Urothelium cell line (cell line): ENCODE results near the gene LOXL3.

Experiments used
- DNase-seq: peaks from one replicate; pipeline ENCODE4 v3.0.0; 2011; ENCODE audit warnings: low spot score, mixed read lengths
- FAIRE-seq: peaks from 2 replicates; lab custom pipeline; 2011; peaks lifted over from hg19 to GRCh38; lab: Jason Lieb, UNC

The LOXL3 gene

DNA sequence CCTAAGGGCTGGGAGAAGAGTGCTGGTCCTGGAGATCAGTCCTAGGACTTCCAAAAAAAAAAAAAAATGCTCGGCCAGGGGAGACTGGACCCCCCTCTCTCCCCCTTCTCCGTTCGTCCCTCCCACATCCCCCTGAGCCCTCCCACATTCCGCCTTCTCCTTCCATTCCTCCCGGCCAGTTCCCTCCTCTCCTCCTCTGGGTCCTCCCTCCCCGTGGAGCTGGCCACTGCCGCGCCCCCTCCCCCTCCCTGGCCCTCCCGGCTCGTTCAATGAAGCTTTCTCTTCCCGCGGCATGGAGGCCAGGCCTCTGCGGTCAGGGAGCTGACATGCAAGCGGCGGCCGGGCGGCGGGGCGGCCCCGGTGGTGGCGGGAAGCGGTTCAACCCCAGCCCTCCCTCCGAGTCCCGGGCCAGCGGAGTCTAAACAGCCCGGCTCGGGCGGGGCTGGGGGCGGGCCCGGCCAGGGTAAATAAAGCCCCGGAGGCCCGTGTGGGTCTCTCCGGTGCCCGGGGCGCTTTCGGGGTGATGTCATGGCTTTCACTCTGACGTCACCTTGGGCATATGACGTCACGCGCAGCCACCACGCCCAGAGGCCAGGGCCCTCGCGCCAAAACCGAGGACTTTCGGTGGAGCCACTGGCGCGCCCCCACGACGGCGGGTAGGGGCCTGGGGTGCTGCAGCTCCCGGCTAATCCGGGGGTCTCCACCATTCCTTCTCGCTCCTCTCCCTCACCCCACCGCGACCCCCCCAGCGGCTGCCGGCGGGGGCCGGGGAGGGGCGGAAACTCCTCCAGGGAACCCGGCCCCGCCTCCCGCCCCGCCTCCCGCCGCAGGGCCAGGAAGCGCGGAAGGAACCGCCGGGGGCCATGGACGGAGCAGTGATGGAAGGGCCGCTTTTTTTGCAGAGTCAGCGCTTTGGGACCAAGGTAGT is at the start of gene LOXL3, which contains the start of gene DOK1:
LOXL3 (minus strand) TSS at position 51 of the 928 bp plus-strand sequence. CDS start 1,308 bp downstream, outside the sequence.
DOK1 (plus strand) TSS at position 829 of the 928 bp plus-strand sequence; CDS start at position 864, 35 bp downstream.
- DNase-seq (peak; percentile 94), FAIRE-seq (peak; percentile 96)

DNA sequence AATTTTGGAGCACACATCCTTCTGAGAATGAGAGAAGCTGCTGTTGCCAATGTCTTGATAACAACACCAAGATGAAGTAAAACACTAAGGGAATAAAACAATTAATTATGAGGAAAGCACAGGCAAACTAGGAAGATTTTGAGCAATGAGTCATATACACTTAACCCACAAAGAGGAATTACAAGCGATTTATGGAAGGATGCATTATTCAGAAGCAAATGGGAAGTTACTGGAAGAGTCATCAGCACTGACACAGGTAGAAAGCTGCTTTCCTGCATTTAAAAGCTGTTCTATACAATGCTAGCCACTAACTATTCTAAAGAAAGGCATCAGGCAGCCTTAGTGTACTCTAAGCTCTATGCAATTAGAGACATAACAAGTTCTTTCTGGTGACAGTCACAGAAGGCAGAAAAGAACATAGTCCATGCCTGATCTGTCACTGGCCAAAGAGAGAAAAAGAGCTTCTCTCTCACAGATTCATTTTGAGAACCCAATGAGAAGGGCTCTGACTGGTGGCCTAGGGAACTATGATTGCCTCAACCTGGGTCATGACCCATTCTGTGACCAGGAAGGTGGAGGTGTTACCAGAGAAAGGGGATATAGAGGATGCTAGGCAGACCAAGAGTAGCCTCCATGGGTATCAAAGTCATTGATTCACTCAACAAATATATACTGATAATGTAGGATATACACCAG is 49.0 kb upstream of the LOXL3 start:
- DNase-seq, result peak; percentile 33

DNA sequence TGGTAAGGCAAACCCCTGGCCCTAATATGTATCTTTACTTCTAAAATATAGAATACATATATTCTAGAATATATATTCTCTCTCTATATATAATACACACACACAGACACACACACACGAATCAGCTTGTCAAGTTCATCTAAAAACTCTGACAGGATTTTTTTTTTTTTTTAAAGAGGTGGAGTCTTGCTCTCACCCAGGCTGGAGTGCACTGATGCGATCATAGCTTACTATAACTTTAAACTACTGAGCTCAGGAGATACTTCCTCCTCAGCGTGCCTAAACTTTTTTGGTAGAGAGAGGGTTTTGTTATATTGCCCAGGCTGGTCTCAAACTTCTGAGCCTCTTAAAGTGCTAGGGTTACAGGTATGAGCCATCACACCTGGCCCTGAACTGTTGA is 45.9 kb upstream of the LOXL3 start:
- peak; percentile 44 for FAIRE-seq

More for the DNA sequence above, 49.0 kb upstream of the LOXL3 start:
- no peak for FAIRE-seq

DNA sequence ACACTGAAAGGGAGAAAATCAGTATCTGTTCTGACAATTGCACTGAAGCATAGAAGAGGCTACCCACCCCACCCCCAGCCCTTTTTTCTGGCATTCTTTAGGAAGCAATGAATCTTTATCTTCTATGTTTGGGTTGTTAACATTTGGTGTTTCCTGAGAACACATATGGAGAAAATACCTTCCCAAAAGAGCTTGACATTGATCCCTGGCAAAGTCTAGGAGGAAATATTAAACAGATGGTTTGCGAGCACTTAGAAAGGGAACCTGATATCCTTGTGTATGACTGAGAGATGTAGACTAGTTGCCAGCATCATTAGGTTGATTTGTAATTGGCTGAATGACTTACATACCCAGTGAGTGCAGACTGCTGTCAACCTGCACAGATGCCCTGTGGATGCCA is 43.7 kb upstream of the LOXL3 start:
- FAIRE-seq (no peak), DNase-seq (no peak)

More for the DNA sequence above, 45.9 kb upstream of the LOXL3 start:
- DNase-seq, result no peak

DNA sequence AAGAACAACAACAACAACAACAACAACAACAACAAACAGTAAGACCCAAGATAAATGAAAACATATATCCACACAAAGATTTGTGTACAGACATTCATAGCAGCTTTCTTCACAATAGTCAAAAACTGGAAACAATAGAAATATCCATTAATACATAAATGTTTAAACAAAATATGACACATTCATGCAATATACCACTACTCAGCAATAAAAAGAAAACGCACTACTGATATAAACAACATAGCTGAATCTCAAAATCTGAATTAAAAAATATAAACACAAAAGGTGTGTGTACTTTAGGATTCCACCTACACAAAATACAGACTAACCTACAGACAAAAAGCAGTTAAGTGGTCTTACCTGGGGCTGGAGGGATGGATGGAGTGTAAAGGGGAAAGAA is 42.8 kb upstream of the LOXL3 start:
- DNase-seq (no peak), FAIRE-seq (no peak)

GRCh38 chr2:74593826-74594772 is 40.4 kb upstream of the LOXL3 start:
- DNase-seq (no peak), FAIRE-seq (no peak)

DNA sequence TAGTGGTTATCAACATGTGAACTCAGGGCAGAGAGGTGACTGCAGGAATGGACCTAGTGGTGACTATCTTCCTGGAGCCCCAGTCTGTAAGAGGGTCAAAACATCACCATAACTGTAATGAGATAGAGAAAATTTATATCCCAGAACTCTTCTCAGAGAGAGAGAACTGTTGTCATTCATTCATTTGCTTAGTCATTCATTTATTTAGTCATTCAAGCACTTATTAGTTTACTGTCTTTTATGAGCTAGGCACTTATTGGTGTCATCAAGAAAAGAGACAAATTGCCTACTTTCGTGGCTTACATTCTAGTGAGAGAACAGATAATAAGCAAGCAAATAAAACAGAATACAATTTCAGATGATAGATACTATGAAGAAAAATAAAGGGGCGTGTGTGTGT is 34.9 kb upstream of the LOXL3 start:
- FAIRE-seq (no peak), DNase-seq (no peak)

DNA sequence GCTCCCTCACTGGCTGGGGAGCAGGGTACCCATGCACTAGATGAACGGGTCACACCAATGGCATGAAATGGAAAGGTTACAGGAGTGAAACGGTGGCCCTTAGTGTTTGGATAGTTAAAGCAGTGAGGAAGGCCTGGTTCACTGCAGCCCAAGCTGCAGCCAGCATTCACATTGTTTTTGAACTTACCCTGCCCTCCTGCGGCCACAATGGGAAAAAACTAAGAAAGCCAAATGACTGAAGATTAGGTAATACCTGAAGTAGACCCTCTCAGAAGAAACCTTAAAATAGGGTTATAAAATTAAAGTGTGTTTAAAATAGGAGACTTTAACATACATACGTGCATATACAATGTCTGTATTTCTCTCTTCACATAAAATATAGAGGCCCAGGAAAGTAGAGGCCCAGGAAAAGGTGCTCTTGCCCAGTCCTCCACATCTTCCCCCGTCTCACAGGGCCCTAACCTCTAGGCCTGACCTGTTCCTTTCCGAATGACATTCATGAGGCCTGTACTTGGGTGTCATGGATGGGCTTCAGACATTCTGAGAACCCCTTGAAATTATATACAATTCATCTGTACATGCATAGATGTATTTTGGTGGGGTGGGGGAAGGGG is 34.0 kb upstream of the LOXL3 start:
- DNase-seq (peak; percentile 82), FAIRE-seq (no peak)

DNA sequence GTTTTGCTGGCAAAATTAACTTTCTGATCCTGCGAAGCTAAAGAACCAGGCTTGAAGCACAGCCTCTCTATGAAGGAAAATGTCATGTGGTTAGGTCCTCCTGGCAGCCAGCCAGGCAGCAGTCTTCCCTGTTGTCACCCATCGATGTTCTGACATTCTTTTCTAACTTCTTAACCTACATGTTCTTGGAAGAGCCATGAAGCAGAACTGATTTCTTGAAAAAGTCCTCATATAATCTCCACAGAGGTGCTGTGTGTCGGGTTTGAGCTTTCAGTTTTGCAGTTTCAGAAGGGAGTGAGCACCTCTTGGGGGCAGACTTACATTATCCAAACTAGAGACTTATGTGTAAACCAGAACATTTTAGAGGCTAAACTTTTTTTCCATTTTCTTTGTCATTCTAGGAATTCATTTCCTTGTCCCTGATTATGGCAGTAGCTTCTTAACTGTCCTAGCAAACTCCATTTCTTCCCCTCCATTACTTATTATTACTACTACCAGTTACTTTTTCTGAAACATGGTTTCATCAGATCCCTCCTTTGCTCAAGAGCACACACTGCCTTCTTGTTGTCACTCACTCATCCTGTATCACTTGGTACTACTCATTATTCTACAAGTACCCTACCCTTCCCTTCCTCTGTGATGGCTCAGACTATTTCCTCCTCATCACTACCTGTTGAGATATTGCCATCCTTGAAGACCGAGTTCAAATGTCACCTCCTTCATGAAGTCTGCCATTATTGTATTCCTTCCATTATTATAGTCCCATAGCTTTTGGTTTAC is 31.9 kb upstream of the LOXL3 start:
- FAIRE-seq, result no peak
- DNase-seq, result no peak

- DNase-seq, result no peak
- no peak for FAIRE-seq
These were observed 30.4 kb upstream of the LOXL3 start for GRCh38 chr2:74584088-74584645.

GRCh38 chr2:74583504-74583903 is 29.8 kb upstream of the LOXL3 start:
- FAIRE-seq (no peak), DNase-seq (peak; percentile 80)

DNA sequence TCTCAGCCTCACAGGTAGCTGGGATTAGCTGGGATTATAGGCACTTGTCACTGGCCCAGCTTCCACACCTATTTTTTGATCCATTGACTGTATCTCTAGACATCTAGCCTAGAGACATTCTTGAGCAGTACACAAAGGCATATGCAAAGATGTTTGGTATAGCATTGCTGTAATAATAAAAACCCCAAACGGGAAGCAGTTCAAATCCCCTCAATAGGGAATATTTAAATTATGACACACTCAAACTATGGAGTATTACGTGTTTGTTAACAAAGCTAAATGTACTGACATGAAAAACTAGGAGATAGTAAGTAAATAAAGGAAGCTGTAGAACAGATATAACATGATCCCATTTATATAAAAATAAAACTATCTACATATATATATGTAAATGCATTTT is 28.4 kb upstream of the LOXL3 start:
- DNase-seq, result no peak
- FAIRE-seq, result no peak

DNA sequence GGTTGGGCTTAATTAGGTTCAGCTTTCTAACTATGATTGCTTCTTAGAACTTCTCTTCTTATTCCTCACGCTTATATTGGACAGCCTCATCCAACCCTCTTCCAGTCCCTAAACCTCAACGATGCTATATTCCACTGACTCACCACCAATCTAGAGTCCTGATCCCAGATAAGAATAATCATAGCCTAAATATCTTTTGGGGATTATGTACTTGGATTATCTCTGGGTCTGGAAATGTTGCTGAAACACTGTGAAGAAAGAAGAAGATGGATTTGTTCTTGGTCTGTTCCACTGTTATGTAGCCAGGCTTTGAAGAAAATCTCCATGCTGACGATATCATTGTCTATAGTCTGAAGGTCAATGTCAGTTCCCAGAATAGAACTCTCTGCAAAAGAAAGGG is 27.7 kb upstream of the LOXL3 start:
- no peak for FAIRE-seq
- DNase-seq, result no peak

- no peak for FAIRE-seq
These were observed 24.7 kb upstream of the LOXL3 start for GRCh38 chr2:74578408-74578807.

DNA sequence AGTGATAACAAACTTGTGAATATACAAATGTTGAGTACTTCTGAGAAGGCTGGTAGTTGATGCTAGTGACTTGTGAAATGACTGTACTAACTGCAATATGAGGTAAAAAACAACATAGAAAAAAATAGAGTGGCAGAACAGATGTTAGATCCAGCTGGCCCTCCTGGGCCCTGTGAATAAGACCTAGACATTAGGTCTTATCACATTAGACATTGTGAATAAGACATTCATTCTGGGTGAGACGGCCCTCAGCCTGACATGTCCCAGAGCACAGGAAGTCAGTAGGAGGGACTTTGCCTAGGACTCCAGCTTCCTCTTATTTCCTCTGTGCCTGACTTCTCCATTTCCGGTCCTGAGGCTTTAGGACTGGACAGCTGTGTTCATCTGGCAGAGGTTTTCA is 23.7 kb upstream of the LOXL3 start:
- FAIRE-seq (no peak), DNase-seq (no peak)

More at GRCh38 chr2:74578408-74578807, 24.7 kb upstream of the LOXL3 start:
- DNase-seq, result no peak

DNA sequence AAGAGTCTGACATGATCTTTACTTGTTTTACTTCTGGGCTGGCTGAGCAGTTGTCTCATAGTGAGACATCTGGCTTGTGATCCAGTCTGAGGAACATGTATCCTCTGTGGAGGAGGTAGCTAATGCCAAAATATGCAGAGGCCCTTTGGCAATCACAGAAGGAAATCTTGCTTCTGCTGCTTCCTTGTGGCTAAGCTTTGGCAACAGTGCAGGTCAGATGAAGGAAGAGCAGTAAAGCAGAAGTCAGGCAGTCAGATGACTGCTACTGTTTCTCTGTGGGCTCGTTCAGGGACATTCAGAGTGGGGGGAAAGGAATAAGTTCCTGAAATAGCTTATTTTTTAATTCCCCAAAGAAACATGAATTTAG is 23.1 kb upstream of the LOXL3 start:
- DNase-seq (no peak), FAIRE-seq (no peak)

DNA sequence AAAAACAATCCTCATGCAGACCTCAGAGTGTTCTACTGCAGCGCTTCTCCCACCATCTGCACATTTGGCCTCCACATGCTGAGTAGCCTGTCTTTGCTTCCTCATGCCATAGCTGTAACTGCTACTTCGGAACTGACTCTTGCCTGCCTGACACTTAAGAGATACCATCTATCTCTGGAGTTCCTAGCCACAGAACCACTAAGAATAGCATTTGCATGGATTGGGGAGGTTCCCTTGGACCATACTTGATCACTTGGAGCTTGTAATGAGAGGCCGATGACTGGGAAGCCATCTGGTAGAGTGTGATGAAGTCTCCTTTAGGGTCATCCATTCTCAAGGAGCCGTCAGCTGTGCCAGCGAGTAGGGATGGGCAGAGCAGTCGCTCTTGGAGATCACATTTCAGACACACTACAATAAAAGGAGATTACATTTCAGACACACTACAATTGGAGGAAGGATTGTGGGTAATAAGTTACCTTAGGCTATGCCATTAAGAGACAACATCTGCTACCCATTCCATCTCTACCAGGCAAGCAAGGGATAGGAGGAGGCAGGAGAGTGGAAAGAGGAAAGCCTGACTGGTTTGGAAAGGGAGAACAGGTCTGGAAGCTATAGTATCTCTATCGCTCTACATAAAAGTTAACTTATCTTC is 22.6 kb upstream of the LOXL3 start:
- no peak for DNase-seq
- FAIRE-seq, result no peak

DNA sequence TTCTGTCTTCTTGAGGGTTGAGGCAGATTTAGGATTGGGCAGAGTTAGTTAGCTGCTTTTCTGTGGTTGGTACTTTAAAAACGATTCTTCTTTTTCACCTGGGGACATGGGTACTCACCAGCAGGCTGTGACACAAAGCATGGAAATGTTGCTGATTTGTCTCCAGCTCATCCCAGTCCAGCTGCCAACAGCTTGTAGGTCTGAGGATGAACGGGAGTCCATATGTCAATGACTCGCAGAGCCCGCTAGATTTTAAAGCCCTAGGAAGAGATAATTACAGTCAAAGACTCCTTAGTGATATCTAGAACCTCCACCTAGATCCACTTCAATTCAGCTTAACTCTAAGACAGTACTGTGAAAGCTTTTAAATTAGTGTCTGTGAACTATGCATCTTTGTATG is 21.6 kb upstream of the LOXL3 start:
- FAIRE-seq, result no peak
- no peak for DNase-seq
